Heart left ventricle (tissue), 16 donors: ENCODE data around the gene PIP5K1C. TPM values are rescaled to one million over a fixed set of nuclear protein-coding genes. Genes with fewer than 3 reads are reported as not detected.
A peak's percentile ranks its signal among the peaks of the same experiment; 100 is the strongest.

Experiments
- ATAC-seq, 4 donors: fragments of 200-7000 bp; cut with Tn5 transposase; one replicate each; pipeline ENCODE4 v1.9.1; 2020 to 2022; ENCODE audit warnings: moderate library complexity in 4 of 4, mild to moderate bottlenecking in 3 of 4, moderate number of reproducible peaks in 1 of 4
- DNase-seq, 5 donors: peaks; one replicate each; pipeline ENCODE4 v3.0.0-alpha.2; 2020
- H3K27ac ChIP-seq, 12 donors: fragments of 200-600 bp; sonication (generic) in 4 of 12; one replicate each; pipeline versions ENCODE4 v1.5.0 to v1.8.0; 2016 to 2022; ENCODE audit warnings: mild to moderate bottlenecking in 2 of 12
- H3K27me3 ChIP-seq, 9 donors: fragments of 200-600 bp; sonication (generic) in 2 of 9; one replicate each; pipeline versions ENCODE4 v1.5.1 to v1.8.0; 2016 to 2022; ENCODE audit warnings: mild to moderate bottlenecking in 3 of 9
- H3K36me3 ChIP-seq, 9 donors: fragments of 200-600 bp; sonication (generic) in 2 of 9; one replicate each; pipeline versions ENCODE4 v1.5.0 to v1.8.0; 2018 to 2022; ENCODE audit warnings: mild to moderate bottlenecking in 2 of 9
- H3K4me1 ChIP-seq, 12 donors: fragments of 200-600 bp; sonication (generic) in 4 of 12; one replicate each; pipeline versions ENCODE4 v1.5.0 to v1.8.0; 2016 to 2022; ENCODE audit warnings: mild to moderate bottlenecking in 3 of 12
- H3K4me3 ChIP-seq, 12 donors: fragments of 200-600 bp; sonication (generic) in 4 of 12; one replicate each; pipeline versions ENCODE4 v1.5.0 to v1.8.0; 2017 to 2022; ENCODE audit warnings: mild to moderate bottlenecking in 9 of 12, moderate library complexity in 4 of 12
- H3K9me3 ChIP-seq, 12 donors: fragments of 200-600 bp; sonication (generic) in 4 of 12; one replicate each; pipeline versions ENCODE4 v1.5.0 to v1.8.0; 2016 to 2022; ENCODE audit warnings: mild to moderate bottlenecking in 1 of 12
- POLR2A ChIP-seq, 2 donors: fragments of 450-650 bp; IDR thresholded peaks; one replicate each; pipeline ENCODE4 v1.6.1; 2017; ENCODE audit warnings: antibody characterized with exemption in 2 of 2, mild to moderate bottlenecking in 2 of 2, moderate library complexity in 2 of 2
- WGBS, 4 donors: extraction: QIAGEN DNeasy Blood & Tissue Kit in 2 of 4; methylation state at CpG; one replicate each; pipeline versions ENCODE4 v1.1.5 to v1.1.7; 2013 to 2018; 5-methylcytosine and 5-hydroxymethylcytosine counted together
- intact Hi-C, 10 donors: fragments of 100-400 bp; cut with DNase I; formaldehyde crosslinking; loops; one replicate each; pipeline versions ENCODE4 v1.11.1 to v1.14.2; 2022
- polyA plus RNA-seq, 2 donors: library from polyadenylated mRNA; stranded (reverse); fragments of 200-250 nt; gene quantifications; one replicate each; pipeline ENCODE4 v1.2.3, GENCODE V29; 2013
- total RNA-seq, 9 donors: library from RNA; depleted of rRNA in 2 of 9; stranded (reverse); fragments of >200 nt in 2 of 9; fragmentation: NEBNext Ultra II Directional in 3 of 9; extraction: Animal tissue kit (Norgen Biotek cat#: 25700) in 3 of 9; gene quantifications; one replicate each; pipeline versions ENCODE4 v1.1.0 to v1.2.4, GENCODE V29; 2016 to 2023
- TF ChIP-seq, protein P1 (sequence below), 12 donors: fragments of 200-600 bp; sonication (generic) in 4 of 12; IDR thresholded peaks; one replicate each; pipeline versions ENCODE4 v1.5.0 to v1.8.0; 2018 to 2022; ENCODE audit warnings: antibody characterized with exemption in 12 of 12, mild to moderate bottlenecking in 5 of 12
- donor health status: ischemic (EF 13 %, LVEDD 7.1; RV severe dilation, severe dysfunction).
- donor health status: healthy with polysubstance abuse.
- donor health status: DM: no; HTN: yes; CAD: no.
- donor health status: DM: no; HTN: no; CAD: no.
- donor health status: ischemic (EF 25% LVEDD 6.9; RV normal size, moderate dysfunction).
- donor health status: ischemic (EF 25% LVEDD 5.7; RV mildly dilated, moderate dysfunction).
- donor health status: healthy.
- donor health status: DM: yes; HTN: yes; CAD: no.
- donor health status: ischemic (EF 35%, LVEDD 5.7; RV mildly dilated, moderate dysfunction).
- donor health status: nonischemic (EF 11% LVEDD 7.7; RV severe dilation, severe dysfunction).
- donor health status: DM: yes; HTN: yes; CAD: no.
- donor health status: PGD.
- donor health status: ischemic (EF 29% LVEDD 5.4; RV normal size, mild dysfunction).
- donor health status: nonischemic (EF 23%, LVEDD 6.1; RV moderate dilation, normal function).

PIP5K1C gene
- total and polyA plus RNA-seq, 11 donors: 23.9 to 56.6 (median 36.3) TPM

DNA sequence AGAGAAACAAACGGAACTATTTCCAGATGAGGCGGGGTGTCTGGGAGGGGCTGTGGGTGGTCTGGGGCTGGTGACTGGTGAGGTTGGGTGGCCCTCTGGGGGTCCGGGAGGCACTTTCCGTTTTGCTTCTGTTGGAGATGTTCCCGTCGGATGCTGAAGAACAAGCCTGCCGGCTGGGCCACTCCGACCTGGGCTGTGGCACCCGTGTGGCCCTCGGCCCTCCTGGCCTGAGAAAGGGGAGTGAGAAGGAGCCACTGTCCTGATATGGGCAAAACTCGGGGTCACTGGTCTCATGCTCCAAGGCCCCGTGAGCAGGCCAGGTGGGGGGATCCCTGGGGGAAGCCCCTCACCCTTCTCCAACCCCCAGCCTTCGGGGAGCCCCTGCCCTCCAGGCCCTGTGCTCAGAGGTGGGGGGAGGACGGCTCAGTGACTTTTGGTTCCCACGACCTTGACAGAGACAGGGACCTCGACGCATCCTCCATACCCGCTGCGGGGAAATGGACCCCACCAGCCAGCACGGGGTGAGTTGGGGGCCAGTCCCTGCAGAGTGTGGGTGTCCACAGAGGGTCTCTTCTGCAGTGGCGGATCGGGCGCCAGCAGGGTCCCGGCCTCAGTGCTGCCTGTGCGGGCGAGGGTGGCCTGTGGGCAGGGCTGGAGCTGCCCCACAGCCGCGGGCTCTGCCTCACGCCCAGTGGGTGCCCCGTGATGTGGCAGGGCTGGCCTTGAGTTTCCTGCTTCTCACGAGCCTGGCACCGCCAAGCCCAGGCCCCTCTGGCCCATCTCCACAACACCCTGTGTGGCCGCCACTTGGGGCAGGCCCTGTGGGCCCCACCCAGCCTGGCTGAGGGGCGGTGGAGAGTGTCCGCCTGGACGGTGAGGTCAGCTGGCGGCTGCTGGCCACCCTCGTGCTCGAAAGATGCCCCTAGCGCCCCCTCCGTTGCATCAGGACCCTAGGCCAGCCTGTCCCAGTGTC lies 89.2 kb downstream of the PIP5K1C start:
- Histone ChIP-seq H3K27ac (peak overlapping the region in 10 of 12 donors; percentile 57 to 97 (median 86)), H3K9me3 (no peaks in the 10 kb centered on the region), H3K4me3 (no peak overlapping the region), H3K27me3 (peaks cover 0 to 11% (median 0%) of the 10 kb centered on the region in 9 donors), H3K4me1 (peaks cover 5 to 44% (median 33%) of the 10 kb centered on the region in 12 donors), H3K36me3 (peaks cover 0 to 42% (median 21%) of the 10 kb centered on the region in 9 donors)
- intact Hi-C loops: loop anchor here in 2 of 10 donors (10.0 kb wide), 2 partner anchors 56 to 306 kb away; partner anchors contain the start of gene MFSD12 (in 1 of the 2)
- no peak for TF ChIP-seq POLR2A (IDR thresholded peaks at IDR 0.05)
- TF ChIP-seq, protein P1, sequence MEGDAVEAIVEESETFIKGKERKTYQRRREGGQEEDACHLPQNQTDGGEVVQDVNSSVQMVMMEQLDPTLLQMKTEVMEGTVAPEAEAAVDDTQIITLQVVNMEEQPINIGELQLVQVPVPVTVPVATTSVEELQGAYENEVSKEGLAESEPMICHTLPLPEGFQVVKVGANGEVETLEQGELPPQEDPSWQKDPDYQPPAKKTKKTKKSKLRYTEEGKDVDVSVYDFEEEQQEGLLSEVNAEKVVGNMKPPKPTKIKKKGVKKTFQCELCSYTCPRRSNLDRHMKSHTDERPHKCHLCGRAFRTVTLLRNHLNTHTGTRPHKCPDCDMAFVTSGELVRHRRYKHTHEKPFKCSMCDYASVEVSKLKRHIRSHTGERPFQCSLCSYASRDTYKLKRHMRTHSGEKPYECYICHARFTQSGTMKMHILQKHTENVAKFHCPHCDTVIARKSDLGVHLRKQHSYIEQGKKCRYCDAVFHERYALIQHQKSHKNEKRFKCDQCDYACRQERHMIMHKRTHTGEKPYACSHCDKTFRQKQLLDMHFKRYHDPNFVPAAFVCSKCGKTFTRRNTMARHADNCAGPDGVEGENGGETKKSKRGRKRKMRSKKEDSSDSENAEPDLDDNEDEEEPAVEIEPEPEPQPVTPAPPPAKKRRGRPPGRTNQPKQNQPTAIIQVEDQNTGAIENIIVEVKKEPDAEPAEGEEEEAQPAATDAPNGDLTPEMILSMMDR (IDR thresholded peaks at IDR 0.05): no peak
- 79 to 88% (median 82%) methylated on average over 19 to 41 of the region's 41 CpGs for WGBS, 4 donors
- ATAC-seq: no peak
- DNase-seq: peak in 2 of 5 donors; percentile 13 to 49

DNA sequence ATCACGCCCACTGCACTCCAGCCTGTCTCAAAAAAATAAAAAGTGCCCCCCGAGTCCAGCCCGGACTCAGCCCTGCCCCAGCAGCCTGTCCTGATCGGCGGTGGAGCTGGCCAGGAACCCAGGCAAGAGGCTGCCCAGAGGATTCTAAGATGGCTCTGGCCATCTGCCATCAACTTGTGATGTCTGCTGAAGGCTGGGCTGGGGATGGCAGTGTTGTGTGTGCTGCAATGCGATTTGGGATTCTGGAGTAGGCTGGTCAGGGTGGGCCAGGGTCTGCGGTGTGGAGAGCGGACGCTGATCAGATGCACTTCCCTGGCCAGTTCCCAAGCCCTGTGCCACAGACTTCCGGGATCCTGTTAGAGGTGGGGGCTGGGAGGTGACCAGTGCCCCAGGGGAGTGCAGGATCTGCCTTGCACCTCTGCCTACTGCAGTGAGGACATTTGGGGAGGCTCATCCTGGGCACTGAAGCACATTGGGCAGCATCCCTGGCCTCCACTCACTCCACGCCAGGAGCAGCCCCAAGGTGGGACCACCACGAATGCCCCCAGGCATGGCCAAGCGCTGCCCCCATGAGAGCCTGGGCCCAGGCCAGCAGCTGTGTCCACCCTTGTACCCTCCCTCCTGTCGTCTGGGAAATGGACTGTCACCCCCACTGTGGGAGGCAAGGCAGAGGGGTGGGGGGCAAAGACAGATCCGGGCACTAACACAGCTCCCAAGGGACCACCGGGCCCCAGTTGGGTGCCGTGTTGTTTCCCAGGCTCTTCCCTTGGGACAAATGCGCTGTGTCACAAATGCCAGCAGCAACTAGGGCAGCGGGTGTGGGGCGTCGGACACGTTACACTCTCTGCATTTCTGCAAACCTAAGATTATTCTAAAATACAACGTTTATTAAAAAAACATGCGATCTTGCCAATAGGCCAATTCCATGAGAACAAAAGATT lies 90.2 kb downstream of the PIP5K1C start:
- DNase-seq: peak in 2 of 5 donors; percentile 14 to 33

DNA sequence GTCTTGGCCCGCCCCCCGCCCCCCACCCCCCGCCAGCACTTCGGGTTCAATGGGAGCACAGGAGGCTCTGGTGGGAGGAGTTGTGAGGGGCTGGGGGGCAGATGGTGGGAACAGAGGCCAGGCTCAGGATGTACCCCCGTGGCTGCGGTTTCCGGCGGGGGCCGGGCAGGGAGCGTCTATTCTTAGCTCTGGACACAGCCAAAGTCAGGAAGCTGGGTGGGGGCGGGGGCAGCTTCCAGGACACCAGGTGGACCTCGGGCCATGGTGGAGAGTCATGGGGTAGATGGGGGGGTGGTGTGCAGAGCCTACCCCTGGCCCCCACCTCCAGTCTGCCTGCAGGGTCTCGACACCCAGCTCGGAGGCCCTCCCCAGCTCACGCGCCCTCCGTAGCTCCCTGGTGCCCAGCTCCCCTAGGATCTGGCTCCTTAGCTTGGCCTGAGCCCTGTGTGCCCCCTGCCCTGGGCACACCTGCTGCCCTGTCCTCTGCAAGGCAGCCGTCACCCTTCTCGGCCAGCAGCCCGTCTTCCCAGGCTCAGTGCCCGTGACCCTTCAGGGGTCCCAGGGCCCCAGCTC lies 91.4 kb downstream of the PIP5K1C start:
- peak in 4 of 5 donors; percentile 69 to 74 (median 72) for DNase-seq
- intact Hi-C loops: no loop called here
- Histone ChIP-seq H3K27ac (peak overlapping the region; percentile 64 to 97 (median 87)), H3K4me3 (no peak overlapping the region), H3K4me1 (peaks cover 5 to 58% (median 38%) of the 10 kb centered on the region in 12 donors), H3K27me3 (peaks cover 0 to 11% (median 0%) of the 10 kb centered on the region in 9 donors), H3K9me3 (no peaks in the 10 kb centered on the region), H3K36me3 (peaks cover 0 to 32% (median 18%) of the 10 kb centered on the region in 9 donors)
- 36 to 50% (median 42%) methylated on average over 10 to 21 of the region's 21 CpGs for WGBS, 4 donors
- ATAC-seq: peak; percentile 25 to 65 (median 31)
- TF ChIP-seq POLR2A (IDR thresholded peaks at IDR 0.05): no peak
- TF ChIP-seq, protein P1 (IDR thresholded peaks at IDR 0.05): no peak

More for the DNA sequence above, 90.2 kb downstream of the PIP5K1C start:
- Histone ChIP-seq H3K27me3 (peaks cover 0 to 11% (median 0%) of the 10 kb centered on the region in 9 donors), H3K36me3 (peaks cover 0 to 36% (median 18%) of the 10 kb centered on the region in 9 donors), H3K27ac (peak overlapping the region; percentile 36 to 97 (median 87)), H3K9me3 (no peaks in the 10 kb centered on the region), H3K4me3 (no peak overlapping the region), H3K4me1 (peaks cover 5 to 51% (median 37%) of the 10 kb centered on the region in 12 donors)
- no peak for ATAC-seq
- TF ChIP-seq, protein P1 (IDR thresholded peaks at IDR 0.05): no peak
- no peak for TF ChIP-seq POLR2A (IDR thresholded peaks at IDR 0.05)
- intact Hi-C loops: loop anchor here in 2 of 10 donors (10.0 kb wide), 2 partner anchors 55 to 305 kb away; partner anchors contain the start of gene MFSD12 (in 1 of the 2)
- 62 to 75% (median 67%) methylated on average over 18 to 24 of the region's 24 CpGs for WGBS, 4 donors
